NOMO-1 treated with dmso at 0.1 percent for 144 hours (cell line): ENCODE results near the gene EOMES.
A peak's percentile ranks its signal among the peaks of the same experiment; 100 is the strongest.

Experiments
- DNase-seq: peaks from one replicate; lab custom pipeline; 2025; ENCODE audit not compliant: unreplicated experiment; lab: John Stamatoyannopoulos, UW

EOMES gene

DNA sequence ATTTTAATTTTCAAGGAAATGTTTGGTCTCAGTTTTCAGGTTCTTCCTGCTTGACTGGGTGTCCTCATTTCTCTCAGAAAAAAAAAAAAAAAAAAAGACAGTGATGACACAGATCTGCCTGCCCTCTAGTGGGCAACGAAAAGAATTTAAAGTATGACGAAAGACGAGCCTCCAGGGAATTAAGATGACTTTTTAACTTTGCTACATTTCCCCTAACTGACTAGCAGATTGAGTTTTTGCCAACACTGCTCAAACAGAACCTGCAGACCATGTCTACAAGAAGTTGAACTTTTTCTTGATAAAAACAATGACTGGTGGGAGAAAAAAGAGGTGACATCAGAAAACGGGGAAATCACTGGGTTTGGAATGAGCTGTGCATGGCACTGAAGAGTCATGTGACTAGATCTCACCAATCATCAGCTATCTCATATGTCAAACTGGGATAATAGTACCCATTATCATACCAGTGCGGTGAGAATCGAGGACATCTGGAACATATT lies 40.8 kb downstream of the EOMES start:
- DNase-seq, result peak; percentile 39

DNA sequence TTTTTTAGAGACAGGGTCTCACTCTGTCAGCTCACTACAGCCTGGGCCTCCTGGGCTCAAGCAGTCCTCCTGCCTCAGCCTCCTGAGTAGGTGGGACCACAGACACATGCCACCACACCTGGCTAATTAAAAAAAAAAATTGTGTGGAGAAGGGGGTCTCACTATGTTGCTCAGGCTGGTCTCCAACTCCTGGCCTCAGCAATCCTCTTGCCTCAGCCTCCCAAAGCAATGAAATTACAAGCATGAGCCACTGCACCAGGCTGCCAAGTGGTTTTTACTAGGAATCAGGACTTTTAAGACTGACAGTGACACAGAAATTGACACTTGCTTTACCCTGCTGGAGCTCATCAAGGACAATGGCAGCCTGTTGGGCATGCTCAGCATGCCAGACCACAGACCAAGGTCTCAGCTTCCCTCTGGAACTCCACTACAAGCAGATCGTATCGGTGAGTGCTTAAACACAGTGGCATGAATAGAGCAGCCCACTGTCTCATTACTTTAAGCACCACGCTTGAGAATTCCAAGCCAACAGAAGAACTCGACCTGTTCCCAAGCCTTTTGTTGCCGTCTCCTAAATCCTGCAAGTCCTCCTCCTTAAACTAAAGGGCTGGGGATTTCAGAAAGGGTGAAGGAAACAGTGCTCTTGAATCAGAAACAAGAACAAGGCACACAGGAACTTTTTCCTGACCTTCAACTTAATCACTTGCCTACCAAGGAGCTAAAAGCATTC lies 41.4 kb downstream of the EOMES start:
- DNase-seq, result no peak

DNA sequence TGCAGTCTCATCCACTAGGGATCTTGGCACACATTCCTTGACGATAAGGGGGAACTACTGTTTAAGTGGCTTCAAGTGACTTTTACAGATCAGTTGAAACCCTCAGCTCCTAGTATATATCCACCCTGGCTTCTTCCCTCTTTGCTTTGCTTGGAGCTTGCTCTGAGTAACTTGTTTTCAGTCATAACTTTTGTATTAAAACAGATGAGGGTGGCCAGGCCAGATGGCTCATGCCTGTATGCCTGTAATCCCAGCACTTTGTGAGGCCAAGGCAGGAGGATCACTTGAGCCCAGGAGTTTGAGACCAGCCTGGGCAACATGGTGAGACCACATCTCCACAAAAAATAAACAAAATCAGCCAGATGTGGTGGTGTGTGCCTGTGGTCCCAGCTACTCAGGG lies 42.4 kb downstream of the EOMES start:
- no peak for DNase-seq

DNA sequence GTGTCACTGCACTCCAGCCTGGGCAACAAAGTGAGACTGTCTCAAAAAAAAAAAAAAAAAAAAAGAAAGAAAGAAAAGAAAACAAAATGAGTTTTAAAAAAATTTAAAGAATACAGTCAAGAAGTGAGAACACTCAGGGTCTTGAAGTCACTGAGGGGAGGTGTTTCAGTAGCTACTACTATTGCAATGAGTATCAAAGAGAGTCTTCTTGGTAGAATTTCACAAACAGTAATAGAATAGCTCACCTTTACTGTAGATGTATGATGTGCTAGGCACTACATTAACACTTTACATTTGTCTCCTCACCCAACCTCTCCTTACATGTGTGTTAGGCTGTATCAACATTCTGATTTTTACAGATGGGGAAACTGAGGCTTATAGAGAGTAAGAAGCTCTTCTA lies 43.9 kb downstream of the EOMES start:
- no peak for DNase-seq

DNA sequence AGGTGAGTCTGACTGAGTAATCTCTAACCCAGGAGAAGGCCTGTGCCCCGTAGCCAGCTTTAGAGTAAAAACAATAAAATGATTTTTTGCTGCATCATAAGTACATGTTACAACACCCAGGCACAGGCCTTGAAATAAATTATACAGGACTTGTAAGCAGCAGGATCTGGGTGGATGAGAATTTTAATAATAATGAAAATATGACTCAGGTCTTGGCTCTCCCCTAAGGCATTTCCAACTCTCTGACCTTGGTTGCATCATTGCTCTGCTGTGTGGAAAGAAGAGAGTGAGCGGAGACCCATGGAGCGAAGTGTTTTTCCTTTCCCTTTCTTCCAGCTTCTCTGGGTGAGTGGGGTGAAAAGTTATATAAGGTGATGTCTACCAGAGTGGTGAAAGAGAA lies 44.6 kb downstream of the EOMES start:
- no peak for DNase-seq

DNA sequence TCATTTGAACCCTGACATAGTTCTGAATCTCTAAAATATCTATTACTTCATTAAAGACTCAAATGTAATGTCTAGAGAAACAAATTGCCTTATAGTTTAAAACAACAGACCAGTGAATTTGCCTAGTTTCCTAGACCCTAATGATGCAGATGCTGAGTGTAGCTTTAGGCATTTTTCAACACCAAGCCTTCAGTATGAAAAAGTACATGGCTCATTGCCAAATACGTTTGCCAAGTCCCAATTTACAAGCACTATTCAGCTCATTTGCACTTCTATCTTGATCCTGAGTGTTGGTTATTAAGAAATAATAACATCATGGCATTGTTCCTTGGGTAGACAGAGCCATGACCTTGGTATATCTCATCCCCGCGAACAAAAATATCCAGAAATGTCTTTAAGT lies 46.8 kb downstream of the EOMES start:
- no peak for DNase-seq

DNA sequence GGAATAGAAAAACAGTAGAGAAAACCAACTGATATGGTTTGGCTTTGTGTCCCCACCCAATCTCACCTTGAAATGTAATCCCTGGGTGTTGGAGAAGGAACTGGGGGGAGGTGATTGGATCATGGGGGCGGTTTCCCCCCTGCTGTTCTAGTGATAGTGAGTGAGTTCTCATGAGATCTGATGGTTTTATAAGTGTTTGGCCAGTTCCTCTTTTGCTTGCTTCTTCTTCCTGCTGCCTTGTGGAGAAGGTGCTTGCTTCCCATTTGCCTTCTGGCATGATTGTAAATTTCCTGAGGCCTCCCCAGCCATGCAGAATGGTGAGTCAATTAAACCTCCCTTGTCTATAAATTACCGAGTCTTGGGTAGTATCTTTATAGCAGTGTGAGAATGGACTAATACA lies 48.4 kb downstream of the EOMES start:
- no peak for DNase-seq

DNA sequence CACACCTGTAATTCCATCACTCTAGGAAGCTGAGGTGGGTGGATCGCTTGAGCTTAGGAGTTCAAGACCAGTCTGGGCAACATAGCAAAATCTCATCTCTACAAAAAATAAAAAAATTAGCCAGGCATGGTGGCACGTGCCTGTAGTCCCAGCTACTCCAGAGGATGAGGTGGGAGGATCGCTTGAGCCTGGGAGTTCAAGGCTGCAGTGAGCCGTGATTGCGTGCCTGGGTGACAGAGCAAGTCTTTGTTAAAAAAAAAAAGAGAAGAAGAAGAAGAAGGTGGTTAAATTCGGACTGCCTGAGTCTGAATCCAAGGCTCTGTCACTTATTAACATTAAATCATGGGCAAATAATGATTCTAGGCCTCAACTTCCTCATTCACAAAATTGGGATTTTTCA lies 51.0 kb downstream of the EOMES start:
- DNase-seq, result no peak

DNA sequence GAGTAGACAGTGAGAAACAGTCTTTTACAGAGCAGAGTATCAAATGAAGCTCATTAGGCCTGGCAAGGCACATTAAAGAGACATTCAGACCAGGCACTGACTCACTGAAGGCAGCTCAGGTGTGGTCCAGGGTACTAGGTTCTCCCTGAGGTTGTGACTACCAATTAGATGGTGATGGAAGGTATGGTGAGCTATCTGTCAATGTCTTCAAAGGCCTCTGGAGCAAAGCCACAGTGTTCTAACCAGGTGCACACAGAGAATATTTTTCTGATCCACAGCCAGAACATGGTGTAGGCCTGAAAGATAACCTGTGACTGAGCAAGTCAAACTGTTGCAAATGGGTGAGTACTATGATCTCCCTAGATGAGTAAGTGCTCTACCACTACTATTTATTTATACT lies 51.5 kb downstream of the EOMES start:
- DNase-seq, result no peak

DNA sequence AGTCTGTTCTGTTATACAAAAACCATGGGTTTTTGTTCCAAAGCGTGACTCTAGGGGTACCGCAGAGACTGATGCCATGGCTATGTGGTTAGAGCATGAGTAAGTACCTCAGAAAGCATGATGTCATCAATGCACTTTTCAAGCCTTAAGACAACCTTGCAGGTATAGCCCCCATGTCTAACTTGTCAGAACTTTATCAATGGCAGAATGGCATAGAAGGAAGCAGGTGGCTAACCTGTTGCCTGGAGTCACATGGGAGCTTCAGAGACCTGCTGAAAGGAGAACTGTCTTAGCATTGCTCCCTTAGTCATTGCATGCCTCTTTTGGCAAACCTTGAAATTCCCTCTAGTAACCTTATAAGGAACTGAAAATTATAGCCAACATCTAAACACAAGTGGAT lies 52.5 kb downstream of the EOMES start:
- DNase-seq, result no peak

DNA sequence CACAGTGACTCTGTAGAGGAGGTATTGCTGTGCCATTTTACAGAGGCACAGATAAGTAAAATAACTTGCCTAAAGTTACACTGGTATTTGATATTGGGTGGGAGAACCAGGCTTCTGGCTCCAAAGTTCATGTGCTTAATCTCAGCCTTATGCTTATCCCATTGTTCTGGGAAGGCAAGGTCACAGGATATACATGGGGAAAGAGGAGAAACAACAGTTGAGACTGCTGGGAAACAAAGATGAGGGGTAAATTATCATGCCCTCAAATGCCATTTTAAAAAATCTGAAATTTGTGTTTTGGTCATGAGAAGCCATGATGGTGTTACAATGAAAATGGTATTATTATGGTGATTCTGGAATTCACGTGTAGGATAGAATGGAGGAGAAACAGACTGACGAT lies 54.4 kb downstream of the EOMES start:
- DNase-seq, result no peak

DNA sequence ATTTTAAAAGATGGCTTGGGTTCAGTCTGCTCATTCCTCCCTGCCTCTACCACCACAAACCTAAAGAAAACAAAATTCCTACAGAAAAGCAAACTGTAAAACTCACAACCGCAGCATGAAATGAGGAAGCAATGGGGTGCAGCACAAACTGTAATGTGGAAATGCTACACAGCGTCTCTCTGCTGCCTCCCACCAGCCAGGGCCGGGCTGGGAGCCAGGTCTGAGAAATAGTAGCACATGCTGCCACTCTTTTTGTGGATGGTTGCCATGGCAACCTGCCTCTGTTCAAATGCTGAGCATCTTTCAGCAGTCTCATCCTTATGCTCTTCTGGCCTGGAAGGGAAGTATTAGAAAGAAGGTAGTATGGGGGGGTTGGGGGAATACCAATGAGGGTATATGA lies 55.4 kb downstream of the EOMES start:
- DNase-seq, result peak; percentile 74

DNA sequence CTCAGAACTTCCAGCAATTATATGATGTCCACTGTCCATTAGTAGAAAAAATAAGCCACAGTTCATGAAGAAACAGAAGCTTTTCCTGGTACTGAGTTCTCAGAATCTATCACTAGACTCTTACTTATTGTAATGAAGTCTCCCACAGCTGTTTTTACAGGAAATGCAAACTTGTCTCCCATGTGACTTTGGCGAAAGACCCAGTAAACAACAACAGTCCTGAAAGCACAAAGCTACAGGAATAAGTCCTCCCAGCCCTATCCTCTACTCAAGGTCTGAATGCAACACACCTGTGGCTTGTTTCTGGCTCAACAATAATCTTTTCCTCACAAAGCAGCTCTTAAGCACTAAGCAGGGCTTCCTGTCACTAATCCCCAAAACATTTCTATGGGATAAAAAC lies 55.9 kb downstream of the EOMES start:
- no peak for DNase-seq
